ENCODE results near the gene TAF4B.

- no peak for TF ChIP-seq CTCF (conservative IDR thresholded peaks at IDR 0.05; ENCODE audit: low read depth, low read length)
- no peak for TF ChIP-seq EZH2phosphoT487 (IDR thresholded peaks at IDR 0.05; ENCODE audit: borderline replicate concordance, low read length)
Observed at GRCh38 chr18:26432651-26433424, 206.6 kb downstream of the TAF4B start.

Data from PC-3 (cell line).